Transverse colon (tissue), 4 donors: ENCODE results near the gene RABL2A. TPM values are rescaled to one million over a fixed set of nuclear protein-coding genes. Genes with fewer than 3 reads are reported as not detected.
"Not testable (repeated sequence)": the region's sequence is repeated elsewhere in the genome, so short reads cannot be mapped to it uniquely, and the experiment has no call there.

ENCODE experiments used
- DNase-seq: peaks from one replicate; pipeline ENCODE4 v3.0.0-alpha.2; 2019
- H3K27ac ChIP-seq, 4 donors: fragments of 200-600 bp; sonication (generic); 2 replicates each; pipeline ENCODE4 v1.5.1; 2016 to 2018; ENCODE audit warnings: inconsistent platforms in 4 of 4
- H3K27me3 ChIP-seq: fragments of 200-600 bp; sonication (generic); 2 replicates; pipeline ENCODE4 v1.5.1; 2017; ENCODE audit warnings: inconsistent platforms
- H3K36me3 ChIP-seq, 4 donors: fragments of 200-600 bp; sonication (generic); 2 replicates each; pipeline ENCODE4 v1.5.1; 2017 to 2019; ENCODE audit warnings: inconsistent platforms in 4 of 4
- H3K4me1 ChIP-seq, 4 donors: fragments of 200-600 bp; sonication (generic); 2 replicates each; pipeline ENCODE4 v1.5.1; 2017 to 2020; ENCODE audit warnings: inconsistent platforms in 4 of 4
- H3K4me3 ChIP-seq, 4 donors: fragments of 200-600 bp; sonication (generic); 1 replicate in 1 of 4; 2 replicates in 3 of 4; pipeline versions ENCODE4 v1.5.1 to v1.6.1; 2017 to 2019; ENCODE audit warnings: inconsistent platforms in 4 of 4
- H3K9me3 ChIP-seq, 2 donors: fragments of 200-600 bp; sonication (generic); 2 replicates each; pipeline ENCODE4 v1.5.1; 2017 to 2019; ENCODE audit warnings: inconsistent platforms in 2 of 2
- WGBS, 2 donors: methylation state at CpG; one replicate each; pipeline ENCODE4 v1.1.5; 2018; ENCODE audit warnings: low coverage in 1 of 2; 5-methylcytosine and 5-hydroxymethylcytosine counted together
- in situ Hi-C, 4 donors: fragments of 200-750 bp; cut with MboI; loops; one replicate each; pipeline versions ENCODE4 v1.15.0 to v1.15.1; 2017; ENCODE audit warnings: low sequenced_read_pairs in 3 of 4, low pct_ligation_motif_present in 1 of 4, low pct_unique_long_range_greater_than_20kb in 1 of 4
- intact Hi-C: fragments of 100-400 bp; cut with DNase I; formaldehyde crosslinking; loops from one replicate; pipeline ENCODE4 v1.15.1; 2023; ENCODE audit warnings: low total_unique reads
- total RNA-seq, 4 donors: library from RNA; depleted of rRNA; stranded (reverse); fragments of >200 nt; gene quantifications; one replicate each; pipeline ENCODE4 v1.1.0, GENCODE V29; 2016

RABL2A gene
- total RNA-seq, 4 donors from 2014 or later, result 13.5 to 44.8 (median 16.6) TPM

GRCh38 chr2:113632849-113633345, 5.8 kb downstream of the RABL2A start:
- 84% methylated on average over 4 of the region's 4 CpGs; no CpG with 5 or more reads in 1 of the 2 donors for WGBS, 2 donors
- DNase-seq, H3K4me3 ChIP-seq, H3K9me3 ChIP-seq, H3K4me1 ChIP-seq, intact Hi-C loops, H3K27ac ChIP-seq, H3K27me3 ChIP-seq, H3K36me3 ChIP-seq, in situ Hi-C loops: not testable (repeated sequence)

DNA sequence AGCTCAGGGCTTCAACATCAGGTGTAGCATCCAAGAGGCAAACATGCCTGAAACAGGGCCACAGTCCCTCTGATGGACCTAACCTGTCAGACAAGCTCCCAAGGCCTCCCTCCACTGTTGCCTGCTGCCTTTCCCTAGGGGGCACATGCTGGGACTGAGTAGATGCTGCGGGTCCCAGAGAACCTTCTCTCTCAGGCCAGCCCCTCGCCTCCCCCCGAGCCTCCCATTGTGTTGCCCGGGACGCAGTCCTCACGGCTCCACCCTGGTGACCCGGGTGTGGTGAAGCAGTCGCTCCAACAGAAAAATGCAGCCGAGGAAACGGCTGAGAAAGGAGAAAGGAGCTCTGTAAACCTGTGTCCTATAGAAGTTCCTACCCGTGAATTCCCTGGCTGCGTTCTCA, 8.3 kb downstream of the RABL2A start:
- DNase-seq, H3K27me3 ChIP-seq, H3K4me1 ChIP-seq, H3K9me3 ChIP-seq, H3K27ac ChIP-seq, in situ Hi-C loops, H3K4me3 ChIP-seq, intact Hi-C loops, H3K36me3 ChIP-seq: not testable (repeated sequence)
- WGBS, 2 donors, result 89% methylated on average over 12 of the region's 12 CpGs; no CpG with 5 or more reads in 1 of the 2 donors

DNA sequence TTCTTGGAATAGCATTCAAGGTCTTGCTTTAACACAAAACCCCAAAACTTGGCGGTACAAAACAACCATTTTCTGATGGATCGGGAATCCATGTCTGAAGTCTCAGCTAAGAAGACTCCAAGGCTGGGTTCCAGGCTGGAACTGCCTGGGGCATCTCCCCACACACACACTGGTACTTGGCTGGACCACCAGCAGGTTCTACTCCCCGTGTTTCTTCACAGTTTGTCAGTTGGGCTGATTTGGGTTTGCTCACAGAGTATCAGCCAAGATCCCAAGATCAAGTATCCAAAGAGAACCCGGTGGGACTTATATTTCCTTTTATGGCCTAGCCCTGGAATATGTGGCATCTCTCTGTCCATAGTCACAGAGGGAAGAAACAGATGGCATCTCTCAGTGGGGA, 9.2 kb downstream of the RABL2A start:
- 82 to 97% methylated on average over 2 to 4 of the region's 4 CpGs for WGBS, 2 donors

GRCh38 chr2:113638084-113638483, 11.0 kb downstream of the RABL2A start:
- H3K27me3 ChIP-seq, H3K4me3 ChIP-seq, H3K9me3 ChIP-seq, in situ Hi-C loops, DNase-seq, H3K36me3 ChIP-seq, H3K4me1 ChIP-seq, intact Hi-C loops, H3K27ac ChIP-seq: not testable (repeated sequence)
- WGBS, 2 donors, result 87 to 92% methylated on average over 2 to 3 of the region's 3 CpGs

More for the DNA sequence above, 9.2 kb downstream of the RABL2A start:
- DNase-seq, H3K4me3 ChIP-seq, intact Hi-C loops, H3K9me3 ChIP-seq, in situ Hi-C loops, H3K27me3 ChIP-seq, H3K4me1 ChIP-seq, H3K36me3 ChIP-seq, H3K27ac ChIP-seq: not testable (repeated sequence)

DNA sequence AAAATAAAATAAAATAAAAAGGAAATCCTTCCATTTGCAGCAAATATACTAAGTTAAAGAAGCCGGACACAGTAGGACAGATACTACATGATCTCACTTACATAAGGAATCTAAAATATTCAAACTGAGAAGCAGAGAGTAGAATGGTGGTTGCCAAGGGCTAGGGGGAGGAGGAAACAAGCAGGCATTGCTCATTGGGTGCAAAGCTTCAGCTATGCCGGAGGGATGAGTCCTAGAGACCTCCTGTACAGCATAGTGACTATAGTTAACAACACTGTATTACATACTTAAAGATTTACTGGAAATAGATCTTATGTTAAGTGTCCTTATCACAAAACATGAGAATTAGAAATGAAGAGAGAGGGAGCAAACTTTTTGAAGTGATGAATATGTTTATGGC, 19.2 kb downstream of the RABL2A start:
- H3K27me3 ChIP-seq, H3K27ac ChIP-seq, intact Hi-C loops, H3K4me1 ChIP-seq, H3K9me3 ChIP-seq, DNase-seq, in situ Hi-C loops, H3K36me3 ChIP-seq, H3K4me3 ChIP-seq: not testable (repeated sequence)
- 100% methylated on average over 2 of the region's 2 CpGs; no CpG with 5 or more reads in 1 of the 2 donors for WGBS, 2 donors

GRCh38 chr2:113650834-113651815, 24.1 kb downstream of the RABL2A start:
- H3K27ac ChIP-seq, H3K4me1 ChIP-seq, H3K27me3 ChIP-seq, intact Hi-C loops, H3K4me3 ChIP-seq, H3K9me3 ChIP-seq, H3K36me3 ChIP-seq, DNase-seq, in situ Hi-C loops: not testable (repeated sequence)
- WGBS, 2 donors, result 74 to 84% methylated on average over 2 to 4 of the region's 14 CpGs

DNA sequence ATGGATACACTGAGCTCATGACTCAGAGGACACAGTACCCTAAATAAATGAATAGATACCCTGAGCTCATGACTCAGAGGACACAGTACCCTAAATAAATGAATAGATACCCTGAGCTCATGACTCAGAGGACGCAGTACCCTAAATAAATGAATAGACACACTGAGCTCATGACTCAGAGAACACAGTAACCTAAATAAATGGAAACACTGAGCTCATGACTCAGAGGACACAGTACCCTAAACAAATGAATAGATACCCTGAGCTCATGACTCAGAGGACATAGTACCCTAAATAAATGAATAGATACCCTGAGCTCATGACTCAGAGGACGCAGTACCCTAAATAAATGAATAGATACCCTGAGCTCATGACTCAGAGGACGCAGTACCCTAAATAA, 25.5 kb downstream of the RABL2A start:
- intact Hi-C loops, H3K4me1 ChIP-seq, H3K27ac ChIP-seq, H3K9me3 ChIP-seq, in situ Hi-C loops, H3K27me3 ChIP-seq, DNase-seq, H3K4me3 ChIP-seq, H3K36me3 ChIP-seq: not testable (repeated sequence)
- WGBS, 2 donors, result 50% methylated on average over 1 of the region's 3 CpGs; no CpG with 5 or more reads in 1 of the 2 donors
